GM12801 (cell line): ENCODE measurements around the gene ANTXR1.

Experiments
- CTCF ChIP-seq: IDR thresholded peaks from one replicate; pipeline ENCODE4 v1.5.1; 2011; ENCODE audit warnings: control low read depth; ENCODE audit not compliant: insufficient read length; ENCODE audit errors: extremely low read depth

ANTXR1 gene

GRCh38 chr2:69043736-69044400 is 30.9 kb downstream of the ANTXR1 start:
- no peak for TF ChIP-seq CTCF

GRCh38 chr2:69046221-69046662 is 33.3 kb downstream of the ANTXR1 start:
- no peak for TF ChIP-seq CTCF

GRCh38 chr2:69047625-69048145 is 34.7 kb downstream of the ANTXR1 start:
- no peak for TF ChIP-seq CTCF

- TF ChIP-seq CTCF = no peak
These were observed 37.8 kb downstream of the ANTXR1 start for GRCh38 chr2:69050802-69051201.

GRCh38 chr2:69053416-69053965 is 40.5 kb downstream of the ANTXR1 start:
- no peak for TF ChIP-seq CTCF

- TF ChIP-seq CTCF = no peak
These were observed 41.5 kb downstream of the ANTXR1 start for GRCh38 chr2:69054431-69054830.

- no peak for TF ChIP-seq CTCF
These were observed 42.9 kb downstream of the ANTXR1 start for GRCh38 chr2:69055688-69056470.
